H1 (cell line): Measurements from ENCODE around the gene CENPP.

Source experiments
- ASH2L ChIP-seq: fragments of 200-600, 300-600 bp; sonication (generic); IDR thresholded peaks from one replicate; pipeline ENCODE4 v1.7.1; 2017; ENCODE audit warnings: low read length
- EP300 ChIP-seq, 2 experiments: IDR thresholded peaks; 1 replicate in 1 of 2; 2 replicates in 1 of 2; pipeline ENCODE4 v1.6.1; 2011 to 2012; ENCODE audit warnings: low read depth in 2 of 2, low read length in 2 of 2, mild to moderate bottlenecking in 2 of 2, borderline replicate concordance in 1 of 2, inconsistent platforms in 1 of 2, moderate library complexity in 1 of 2
- JUND ChIP-seq: IDR thresholded peaks from 2 replicates; pipeline ENCODE4 v1.6.1; 2011; ENCODE audit warnings: mild to moderate bottlenecking, improper control_type of control experiment, low read length
- POLR2A ChIP-seq, 2 experiments: IDR thresholded peaks; 1 replicate in 1 of 2; 2 replicates in 1 of 2; pipeline ENCODE4 v1.6.1; 2011; ENCODE audit warnings: low read depth in 2 of 2, low read length in 2 of 2, mild to moderate bottlenecking in 2 of 2; ENCODE audit errors: control extremely low read depth in 1 of 2
- SIX5 ChIP-seq: IDR thresholded peaks from 2 replicates; pipeline ENCODE4 v1.6.1; 2011; ENCODE audit warnings: mild to moderate bottlenecking, low read depth, low read length
- YY1 ChIP-seq: IDR thresholded peaks from 2 replicates; pipeline ENCODE4 v1.6.1; 2011; ENCODE audit warnings: low read depth, mild to moderate bottlenecking, low read length
- TF ChIP-seq, protein P1 (sequence below), 3 experiments: IDR thresholded peaks; 1 replicate in 2 of 3; 2 replicates in 1 of 3; pipeline versions ENCODE4 v1.5.1 to v1.6.1; 2011; ENCODE audit warnings: low read length in 3 of 3, mild to moderate bottlenecking in 3 of 3, inconsistent platforms in 2 of 3, low read depth in 1 of 3, moderate library complexity in 1 of 3; ENCODE audit not compliant: insufficient read depth in 1 of 3; ENCODE audit errors: control extremely low read depth in 1 of 3
- TF ChIP-seq, protein P2 (sequence below): IDR thresholded peaks from 2 replicates; pipeline ENCODE4 v1.6.1; 2011; ENCODE audit warnings: low read length, improper control_type of control experiment
- TF ChIP-seq, protein P3 (sequence below): IDR thresholded peaks from 2 replicates; pipeline ENCODE4 v1.6.1; 2012; ENCODE audit warnings: inconsistent platforms

DNA sequence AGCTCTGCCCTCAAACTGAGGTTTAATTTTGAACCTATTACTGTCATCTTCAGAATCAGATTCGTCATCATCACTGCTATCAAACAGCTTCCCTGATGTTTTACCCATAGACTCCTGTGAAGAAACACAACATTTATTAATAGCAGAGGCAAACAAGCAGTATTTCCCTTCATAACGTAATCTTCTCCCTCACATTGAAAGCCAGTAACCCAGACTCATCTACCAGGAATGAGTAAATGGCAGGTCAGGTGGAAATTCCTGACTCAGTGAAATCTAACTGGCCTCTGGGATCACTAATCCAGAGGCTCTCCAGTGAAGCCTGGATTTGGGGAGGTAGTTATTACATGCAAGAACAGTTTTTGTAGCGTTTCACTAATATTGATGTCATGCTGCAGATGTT is 15.2 kb upstream of the CENPP start:
- TF ChIP-seq, protein P1, sequence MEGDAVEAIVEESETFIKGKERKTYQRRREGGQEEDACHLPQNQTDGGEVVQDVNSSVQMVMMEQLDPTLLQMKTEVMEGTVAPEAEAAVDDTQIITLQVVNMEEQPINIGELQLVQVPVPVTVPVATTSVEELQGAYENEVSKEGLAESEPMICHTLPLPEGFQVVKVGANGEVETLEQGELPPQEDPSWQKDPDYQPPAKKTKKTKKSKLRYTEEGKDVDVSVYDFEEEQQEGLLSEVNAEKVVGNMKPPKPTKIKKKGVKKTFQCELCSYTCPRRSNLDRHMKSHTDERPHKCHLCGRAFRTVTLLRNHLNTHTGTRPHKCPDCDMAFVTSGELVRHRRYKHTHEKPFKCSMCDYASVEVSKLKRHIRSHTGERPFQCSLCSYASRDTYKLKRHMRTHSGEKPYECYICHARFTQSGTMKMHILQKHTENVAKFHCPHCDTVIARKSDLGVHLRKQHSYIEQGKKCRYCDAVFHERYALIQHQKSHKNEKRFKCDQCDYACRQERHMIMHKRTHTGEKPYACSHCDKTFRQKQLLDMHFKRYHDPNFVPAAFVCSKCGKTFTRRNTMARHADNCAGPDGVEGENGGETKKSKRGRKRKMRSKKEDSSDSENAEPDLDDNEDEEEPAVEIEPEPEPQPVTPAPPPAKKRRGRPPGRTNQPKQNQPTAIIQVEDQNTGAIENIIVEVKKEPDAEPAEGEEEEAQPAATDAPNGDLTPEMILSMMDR (IDR thresholded peaks at IDR 0.05; ENCODE audit: control extremely low read depth in 1 of 3, insufficient read depth in 1 of 3, low read depth in 1 of 3, low read length in 3 of 3), result no peak
- TF ChIP-seq, protein P2, sequence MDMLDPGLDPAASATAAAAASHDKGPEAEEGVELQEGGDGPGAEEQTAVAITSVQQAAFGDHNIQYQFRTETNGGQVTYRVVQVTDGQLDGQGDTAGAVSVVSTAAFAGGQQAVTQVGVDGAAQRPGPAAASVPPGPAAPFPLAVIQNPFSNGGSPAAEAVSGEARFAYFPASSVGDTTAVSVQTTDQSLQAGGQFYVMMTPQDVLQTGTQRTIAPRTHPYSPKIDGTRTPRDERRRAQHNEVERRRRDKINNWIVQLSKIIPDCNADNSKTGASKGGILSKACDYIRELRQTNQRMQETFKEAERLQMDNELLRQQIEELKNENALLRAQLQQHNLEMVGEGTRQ, result no peak
- TF ChIP-seq SIX5, result no peak
- no peak for TF ChIP-seq EP300 (IDR thresholded peaks at IDR 0.05; ENCODE audit: borderline replicate concordance in 1 of 2, low read depth in 2 of 2, low read length in 2 of 2)
- TF ChIP-seq ASH2L, result no peak
- TF ChIP-seq, protein P3, sequence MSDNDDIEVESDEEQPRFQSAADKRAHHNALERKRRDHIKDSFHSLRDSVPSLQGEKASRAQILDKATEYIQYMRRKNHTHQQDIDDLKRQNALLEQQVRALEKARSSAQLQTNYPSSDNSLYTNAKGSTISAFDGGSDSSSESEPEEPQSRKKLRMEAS, result no peak
- TF ChIP-seq YY1, result no peak
- no peak for TF ChIP-seq POLR2A (IDR thresholded peaks at IDR 0.05; ENCODE audit: control extremely low read depth in 1 of 2, low read depth in 2 of 2, low read length in 2 of 2)
- TF ChIP-seq JUND, result no peak
